Smooth muscle cell of the pulmonary artery (primary cell): ENCODE measurements around the gene FOXL3. TPM values are rescaled to one million over a fixed set of nuclear protein-coding genes. Genes with fewer than 3 reads are reported as not detected.

Experiments used
- total RNA-seq: library from RNA; depleted of rRNA; stranded (reverse); fragments of >200 nt; gene quantifications from 2 replicates; pipeline ENCODE4 v1.2.3, GENCODE V29; 2014

FOXL3 gene
- total RNA-seq: not detected in 2 replicates

GRCh38 chr7:289756-290553 lies at the start of gene FOXL3:
Gene FOXL3, plus strand, starts transcription at chr7:290170. Its CDS starts 0 bp downstream, at chr7:290170.

Other genes with a start within 250 kb of the FOXL3 start
- 72.9 and 256 TPM in 2 replicates for gene FAM20C, start 97.6 kb upstream of the FOXL3 start, total RNA-seq
- 61.0 and 91.5 TPM in 2 replicates for gene PDGFA, start 229.7 kb downstream of the FOXL3 start, total RNA-seq